ENCODE measurements around the gene CYP3A7. TPM values are rescaled to one million over a fixed set of nuclear protein-coding genes. Genes with fewer than 3 reads are reported as not detected.

CYP3A7 gene
- total RNA-seq (2016; rRNA removed; fragmentation: Illumina TruSeq; extraction: Trizol) (6.4 and 6.6 TPM in 2 replicates), polyA plus RNA-seq (2011; rRNA removed) (5.7 and 5.8 TPM in 2 replicates), polyA minus RNA-seq (2011; rRNA and poly(A)+ RNA removed; ENCODE audit: low replicate concordance) (0.38 TPM in 1 of 2 replicates, not detected in the other), Bru-seq, nascent RNA (percentile 51 among the genes with signal in this experiment), BruChase-seq, experiment 1, labeled RNA remaining after a 6-hour chase (percentile 71 among the genes with signal in this experiment), BruChase-seq, experiment 2, labeled RNA remaining after a 2-hour chase (percentile 62 among the genes with signal in this experiment)
- total RNA-seq (2016; cell fraction: cytosol; rRNA removed; fragmentation: Illumina TruSeq; extraction: Trizol; ENCODE audit: low read depth), result 1.1 and 1.4 TPM in 2 replicates
- total RNA-seq (2016; cell fraction: insoluble cytoplasmic fraction; rRNA removed; fragmentation: Illumina TruSeq; extraction: Trizol), result 5.7 and 6.4 TPM in 2 replicates
- total RNA-seq (2016; cell fraction: membrane; rRNA removed; fragmentation: Illumina TruSeq; extraction: Trizol), result 2.3 and 2.5 TPM in 2 replicates
- 6.7 and 7.7 TPM in 2 replicates for total RNA-seq (2016; cell fraction: nucleus; rRNA removed; fragmentation: Illumina TruSeq; extraction: Trizol)
- polyA plus RNA-seq (2011; cell fraction: cytosol; rRNA removed), result 1.5 and 3.1 TPM in 2 replicates
- 5.9 and 6.8 TPM in 2 replicates for polyA plus RNA-seq (2011; cell fraction: nucleus; rRNA removed)
- 10.4 and 10.9 TPM in 2 replicates for polyA plus RNA-seq (2012)
- polyA plus RNA-seq (2016; cell fraction: cytosol; fragmentation: Illumina TruSeq; extraction: Trizol; ENCODE audit: low read depth), result 0.79 and 0.80 TPM in 2 replicates
- polyA plus RNA-seq (2016; cell fraction: insoluble cytoplasmic fraction; fragmentation: Illumina TruSeq; extraction: Trizol; ENCODE audit: low read depth), result 5.8 and 6.0 TPM in 2 replicates
- polyA plus RNA-seq (2016; cell fraction: membrane; fragmentation: Illumina TruSeq; extraction: Trizol; ENCODE audit: low read depth), result 1.9 and 2.2 TPM in 2 replicates
- 7.5 and 7.8 TPM in 2 replicates for polyA plus RNA-seq (2016; cell fraction: nucleus; fragmentation: Illumina TruSeq; extraction: Trizol; ENCODE audit: insufficient read depth, low read depth)
- 1.8 and 1.9 TPM in 2 replicates for polyA minus RNA-seq (2011; cell fraction: cytosol; rRNA and poly(A)+ RNA removed)
- polyA minus RNA-seq (2011; cell fraction: nucleus; rRNA and poly(A)+ RNA removed), result 5.2 and 8.2 TPM in 2 replicates
- long read RNA-seq, experiment 1, partial matches to known transcripts, result 0 of 6 reads
- long read RNA-seq, experiment 1, other reads (novel, unspliced or antisense), result 2 of 6 reads
- long read RNA-seq, experiment 2, partial matches to known transcripts, result 5 of 11 reads
- long read RNA-seq, experiment 2, other reads (novel, unspliced or antisense), result 4 of 11 reads

DNA sequence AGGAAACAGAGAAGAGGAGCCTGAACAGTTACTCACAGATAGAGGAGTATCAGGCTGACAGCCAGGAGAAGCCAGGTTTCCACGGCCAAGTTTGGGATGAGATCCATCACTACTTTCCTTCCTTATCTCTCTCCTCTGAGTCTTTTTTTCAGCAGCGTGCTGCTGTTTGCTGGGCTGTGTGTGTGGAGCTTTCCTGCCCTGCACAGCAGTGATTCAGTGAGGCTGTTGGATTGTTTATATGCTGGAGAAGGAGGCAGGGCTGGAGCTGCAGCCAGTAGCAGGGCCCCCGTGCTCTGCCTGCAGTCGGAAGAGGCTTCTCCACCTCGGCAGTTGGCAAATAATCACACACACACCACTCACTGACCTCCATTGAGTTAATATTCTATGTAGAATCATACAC, at the start of gene CYP3A7:
Gene CYP3A7 (minus strand): TSS at position 210 of the 400 bp plus-strand sequence. CDS start 103 bp downstream, at position 107.
- Histone ChIP-seq H3K79me2 (ENCODE audit: insufficient read depth, low read length) (no peaks in the 10 kb centered on the region), H3K9ac (ENCODE audit: insufficient read depth, low read depth, low read length) (no peak within 1 kb of the TSS), H3K36me3 (replicated peaks in 1 of 2; ENCODE audit: control insufficient read depth in 1 of 2, insufficient read depth in 2 of 2, low read length in 2 of 2) (no peaks in the 10 kb centered on the region), H4K20me1 (ENCODE audit: insufficient read depth, low read length) (no peaks in the 10 kb centered on the region), H3K27ac (ENCODE audit: extremely low read length, insufficient read depth, low read length) (no peak within 1 kb of the TSS), H3K4me3 (replicated peaks in 1 of 3; ENCODE audit: insufficient read depth in 1 of 3, low read depth in 2 of 3, low read length in 3 of 3) (no peak within 1 kb of the TSS), H3K27me3 (ENCODE audit: control insufficient read depth in 1 of 2, insufficient read depth in 2 of 2, low read length in 2 of 2) (no peaks in the 10 kb centered on the region), H2AFZ (ENCODE audit: low read length) (no peak within 1 kb of the TSS), H3K4me2 (ENCODE audit: low read depth, low read length) (no peak within 1 kb of the TSS), H3K9me3 (ENCODE audit: low read length) (no peaks in the 10 kb centered on the region), H3K4me1 (ENCODE audit: insufficient read depth, low read length) (peaks cover 75% of the 10 kb centered on the region)
- no peak for DNase-seq (ENCODE audit: low spot score)
- no TSS peak for BruUV-seq (replicated peaks)
- intact Hi-C loops (cut with micrococcal nuclease; ENCODE audit: unreplicated experiment), result loop anchor here (5.0 kb wide), 1 partner anchor 103 kb away; no protein-coding TSS in a partner anchor
- WGBS (ENCODE audit: low lambda C conversion rate), result 85% methylated on average over 2 of the region's 5 CpGs
- CTCF ChIA-PET (ENCODE audit: low intra/inter-chr PET ratio, low total read pairs), result no interaction called here
- ATAC-seq, result no peak
- FAIRE-seq, result no peak
- in situ Hi-C loops (cut with HindIII; ENCODE audit: extremely low pct_ligation_motif_present, low pct_unique_long_range_greater_than_20kb), result no loop called here
- POLR2A ChIA-PET, result interaction anchor here (1.4 kb wide), 1 partner anchor 41 kb away, joined by 4 read pairs; no protein-coding TSS in a partner anchor
- no peak for TF ChIP-seq ZNF24 (IDR thresholded peaks at IDR 0.05)
- TF ChIP-seq CHCHD3 (CRISPR knock-in tag; IDR thresholded peaks at IDR 0.05), result no peak
- TF ChIP-seq ZNF121 (CRISPR knock-in tag; IDR thresholded peaks at IDR 0.05), result no peak
- TF ChIP-seq, protein P1, sequence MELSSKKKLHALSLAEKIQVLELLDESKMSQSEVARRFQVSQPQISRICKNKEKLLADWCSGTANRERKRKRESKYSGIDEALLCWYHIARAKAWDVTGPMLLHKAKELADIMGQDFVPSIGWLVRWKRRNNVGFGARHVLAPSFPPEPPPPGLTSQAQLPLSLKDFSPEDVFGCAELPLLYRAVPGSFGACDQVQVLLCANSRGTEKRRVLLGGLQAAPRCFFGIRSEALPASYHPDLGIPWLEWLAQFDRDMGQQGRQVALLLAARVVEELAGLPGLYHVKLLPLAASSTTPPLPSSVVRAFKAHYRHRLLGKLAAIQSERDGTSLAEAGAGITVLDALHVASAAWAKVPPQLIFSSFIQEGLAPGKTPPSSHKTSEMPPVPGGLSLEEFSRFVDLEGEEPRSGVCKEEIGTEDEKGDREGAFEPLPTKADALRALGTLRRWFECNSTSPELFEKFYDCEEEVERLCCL (CRISPR knock-in tag; IDR thresholded peaks at IDR 0.05; ENCODE audit: borderline replicate concordance), result no peak
- TF ChIP-seq NFATC3 (CRISPR knock-in tag; IDR thresholded peaks at IDR 0.05), result no peak
- TF ChIP-seq HOXA9 (CRISPR knock-in tag; IDR thresholded peaks at IDR 0.05; ENCODE audit: borderline replicate concordance), result no peak
- TF ChIP-seq MAFF (IDR thresholded peaks at IDR 0.05; ENCODE audit: low read depth, low read length), result no peak
- TF ChIP-seq MYNN (CRISPR knock-in tag; IDR thresholded peaks at IDR 0.05; ENCODE audit: low read depth), result no peak
- no peak for TF ChIP-seq HDAC6 (IDR thresholded peaks at IDR 0.05; ENCODE audit: low read depth, low read length)
- no peak for TF ChIP-seq JARID2 (CRISPR knock-in tag; IDR thresholded peaks at IDR 0.05; ENCODE audit: insufficient replicate concordance)
- TF ChIP-seq, protein P2, sequence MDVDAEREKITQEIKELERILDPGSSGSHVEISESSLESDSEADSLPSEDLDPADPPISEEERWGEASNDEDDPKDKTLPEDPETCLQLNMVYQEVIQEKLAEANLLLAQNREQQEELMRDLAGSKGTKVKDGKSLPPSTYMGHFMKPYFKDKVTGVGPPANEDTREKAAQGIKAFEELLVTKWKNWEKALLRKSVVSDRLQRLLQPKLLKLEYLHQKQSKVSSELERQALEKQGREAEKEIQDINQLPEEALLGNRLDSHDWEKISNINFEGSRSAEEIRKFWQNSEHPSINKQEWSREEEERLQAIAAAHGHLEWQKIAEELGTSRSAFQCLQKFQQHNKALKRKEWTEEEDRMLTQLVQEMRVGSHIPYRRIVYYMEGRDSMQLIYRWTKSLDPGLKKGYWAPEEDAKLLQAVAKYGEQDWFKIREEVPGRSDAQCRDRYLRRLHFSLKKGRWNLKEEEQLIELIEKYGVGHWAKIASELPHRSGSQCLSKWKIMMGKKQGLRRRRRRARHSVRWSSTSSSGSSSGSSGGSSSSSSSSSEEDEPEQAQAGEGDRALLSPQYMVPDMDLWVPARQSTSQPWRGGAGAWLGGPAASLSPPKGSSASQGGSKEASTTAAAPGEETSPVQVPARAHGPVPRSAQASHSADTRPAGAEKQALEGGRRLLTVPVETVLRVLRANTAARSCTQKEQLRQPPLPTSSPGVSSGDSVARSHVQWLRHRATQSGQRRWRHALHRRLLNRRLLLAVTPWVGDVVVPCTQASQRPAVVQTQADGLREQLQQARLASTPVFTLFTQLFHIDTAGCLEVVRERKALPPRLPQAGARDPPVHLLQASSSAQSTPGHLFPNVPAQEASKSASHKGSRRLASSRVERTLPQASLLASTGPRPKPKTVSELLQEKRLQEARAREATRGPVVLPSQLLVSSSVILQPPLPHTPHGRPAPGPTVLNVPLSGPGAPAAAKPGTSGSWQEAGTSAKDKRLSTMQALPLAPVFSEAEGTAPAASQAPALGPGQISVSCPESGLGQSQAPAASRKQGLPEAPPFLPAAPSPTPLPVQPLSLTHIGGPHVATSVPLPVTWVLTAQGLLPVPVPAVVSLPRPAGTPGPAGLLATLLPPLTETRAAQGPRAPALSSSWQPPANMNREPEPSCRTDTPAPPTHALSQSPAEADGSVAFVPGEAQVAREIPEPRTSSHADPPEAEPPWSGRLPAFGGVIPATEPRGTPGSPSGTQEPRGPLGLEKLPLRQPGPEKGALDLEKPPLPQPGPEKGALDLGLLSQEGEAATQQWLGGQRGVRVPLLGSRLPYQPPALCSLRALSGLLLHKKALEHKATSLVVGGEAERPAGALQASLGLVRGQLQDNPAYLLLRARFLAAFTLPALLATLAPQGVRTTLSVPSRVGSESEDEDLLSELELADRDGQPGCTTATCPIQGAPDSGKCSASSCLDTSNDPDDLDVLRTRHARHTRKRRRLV (CRISPR knock-in tag; IDR thresholded peaks at IDR 0.05), result no peak
- TF ChIP-seq NCOA5 (CRISPR knock-in tag; IDR thresholded peaks at IDR 0.05), result no peak
- no peak for TF ChIP-seq ZNF768 (CRISPR knock-in tag; IDR thresholded peaks at IDR 0.05)
- no peak for TF ChIP-seq FOXJ3 (CRISPR knock-in tag; IDR thresholded peaks at IDR 0.05; ENCODE audit: borderline replicate concordance)
- TF ChIP-seq TCF7 (IDR thresholded peaks at IDR 0.05; ENCODE audit: low read depth), result no peak
